WTC11 (cell line): ENCODE measurements around the gene VPS41. TPM values are rescaled to one million over a fixed set of nuclear protein-coding genes. Genes with fewer than 3 reads are reported as not detected.

ENCODE experiments used
- ATAC-seq: fragments of 200-7000 bp; cut with Tn5 transposase; 2 replicates; pipeline ENCODE4 v1.10.0; 2021; ENCODE audit warnings: mild to moderate bottlenecking, moderate library complexity
- CTCF ChIA-PET: fragments of 300-600 bp; sonication (Branson Sonifier 250); formaldehyde crosslinking; loops from one replicate; lab custom pipeline; 2021; ENCODE audit warnings: antibody characterized with exemption; lab: Charles Lee
- POLR2A ChIA-PET: fragments of 350-600 bp; sonication (Branson Sonifier 250); formaldehyde crosslinking; loops from one replicate; lab custom pipeline; 2021; ENCODE audit warnings: antibody characterized with exemption; lab: Charles Lee
- DNase-seq: peaks from one replicate; pipeline ENCODE4 v3.0.0; 2021; ENCODE audit warnings: low spot score
- H3K27ac Mint-ChIP-seq: 2 replicates; pipeline ENCODE4 v1.8.0; 2021; ENCODE audit warnings: mixed read lengths
- H3K27me3 Mint-ChIP-seq: 2 replicates; pipeline ENCODE4 v1.8.0; 2021; ENCODE audit warnings: low read depth, mild to moderate bottlenecking, moderate library complexity, mixed read lengths
- H3K36me3 Mint-ChIP-seq: 2 replicates; pipeline ENCODE4 v1.8.0; 2021; ENCODE audit warnings: mixed read lengths
- H3K4me1 Mint-ChIP-seq: 2 replicates; pipeline ENCODE4 v1.8.0; 2022; ENCODE audit warnings: mixed read lengths
- H3K4me3 Mint-ChIP-seq: 2 replicates; pipeline ENCODE4 v1.8.0; 2021; ENCODE audit warnings: mild to moderate bottlenecking, moderate library complexity, mixed read lengths
- H3K9me3 Mint-ChIP-seq: 2 replicates; pipeline ENCODE4 v1.8.0; 2021; ENCODE audit warnings: mixed read lengths
- CDX4 ChIP-seq: fragments of 250-450 bp; sonication (Bioruptor Pico); IDR thresholded peaks from 2 replicates; pipeline ENCODE4 v1.9.0; 2021; ENCODE audit warnings: moderate library complexity, mild to moderate bottlenecking, inconsistent platforms, borderline replicate concordance
- E2F4 ChIP-seq: sonication (generic); formaldehyde crosslinking; IDR thresholded peaks from 2 replicates; pipeline ENCODE4 v1.8.1; 2022; ENCODE audit warnings: low read depth, mild to moderate bottlenecking, moderate library complexity, missing genetic modification reagents, borderline replicate concordance
- EMX1 ChIP-seq: fragments of 250-450 bp; sonication (Bioruptor Pico); IDR thresholded peaks from 2 replicates; pipeline ENCODE4 v1.8.0; 2021; ENCODE audit warnings: mild to moderate bottlenecking
- ERG ChIP-seq: fragments of 250-450 bp; sonication (Bioruptor Pico); IDR thresholded peaks from 2 replicates; pipeline ENCODE4 v1.8.0; 2021; ENCODE audit warnings: mild to moderate bottlenecking
- ETV6 ChIP-seq: sonication (generic); formaldehyde crosslinking; IDR thresholded peaks from 2 replicates; pipeline ENCODE4 v1.8.1; 2022; ENCODE audit warnings: mild to moderate bottlenecking, missing genetic modification reagents
- FOXP1 ChIP-seq: sonication (generic); formaldehyde crosslinking; IDR thresholded peaks from 2 replicates; pipeline ENCODE4 v1.8.0; 2022; ENCODE audit warnings: missing genetic modification reagents, mild to moderate bottlenecking, moderate library complexity, borderline replicate concordance
- HMGA2 ChIP-seq: fragments of 250-450 bp; sonication (Bioruptor Pico); IDR thresholded peaks from 2 replicates; pipeline ENCODE4 v1.4.0; 2021; ENCODE audit warnings: mild to moderate bottlenecking, moderate library complexity
- JUN ChIP-seq: sonication (generic); formaldehyde crosslinking; IDR thresholded peaks from 2 replicates; pipeline ENCODE4 v1.8.0; 2023; ENCODE audit warnings: mild to moderate bottlenecking, missing genetic modification reagents
- NFATC4 ChIP-seq: fragments of 250-450 bp; sonication (Bioruptor Pico); IDR thresholded peaks from 2 replicates; pipeline ENCODE4 v1.9.0; 2021; ENCODE audit warnings: mild to moderate bottlenecking
- NR1H2 ChIP-seq: sonication (generic); formaldehyde crosslinking; IDR thresholded peaks from 2 replicates; pipeline ENCODE4 v1.9.0; 2021; ENCODE audit warnings: mild to moderate bottlenecking, moderate library complexity, missing genetic modification reagents
- NR2C2 ChIP-seq: sonication (generic); formaldehyde crosslinking; IDR thresholded peaks from 2 replicates; pipeline ENCODE4 v1.8.0; 2022; ENCODE audit warnings: mild to moderate bottlenecking, missing genetic modification reagents
- TP53 ChIP-seq: sonication (generic); formaldehyde crosslinking; IDR thresholded peaks from 2 replicates; pipeline ENCODE4 v1.8.1; 2023; ENCODE audit warnings: mild to moderate bottlenecking, missing genetic modification reagents
- ZNF263 ChIP-seq: sonication (generic); formaldehyde crosslinking; IDR thresholded peaks from 2 replicates; pipeline ENCODE4 v1.8.1; 2022; ENCODE audit warnings: low read depth, mild to moderate bottlenecking, moderate library complexity, missing genetic modification reagents
- ZNF281 ChIP-seq: sonication (generic); formaldehyde crosslinking; IDR thresholded peaks from 2 replicates; pipeline ENCODE4 v1.8.0; 2023; ENCODE audit warnings: mild to moderate bottlenecking, missing genetic modification reagents
- ZNF317 ChIP-seq: sonication (generic); formaldehyde crosslinking; IDR thresholded peaks from 2 replicates; pipeline ENCODE4 v1.8.1; 2023; ENCODE audit warnings: low read depth, mild to moderate bottlenecking, moderate library complexity, missing genetic modification reagents, borderline replicate concordance
- ZNF416 ChIP-seq: fragments of 250-450 bp; sonication (Bioruptor Pico); IDR thresholded peaks from 2 replicates; pipeline ENCODE4 v1.9.0; 2021; ENCODE audit warnings: mild to moderate bottlenecking, inconsistent platforms
- ZNF425 ChIP-seq: fragments of 250-450 bp; sonication (Bioruptor Pico); conservative IDR thresholded peaks from 2 replicates; pipeline ENCODE4 v1.9.0; 2021; ENCODE audit warnings: mild to moderate bottlenecking
- total RNA-seq: library from RNA; stranded (reverse); gene quantifications from 3 replicates; pipeline ENCODE4 v1.2.3, GENCODE V29; 2021
- TF ChIP-seq, protein P1 (sequence below): fragments of 200-600 bp; IDR thresholded peaks from 2 replicates; pipeline ENCODE4 v1.8.0; 2022; ENCODE audit warnings: antibody characterized with exemption
- TF ChIP-seq, protein P2 (sequence below): sonication (generic); formaldehyde crosslinking; IDR thresholded peaks from 2 replicates; pipeline ENCODE4 v1.8.0; 2022; ENCODE audit warnings: mild to moderate bottlenecking, missing genetic modification reagents

The VPS41 gene
- total RNA-seq, 1 experiment from 2014 or later = 50.3 TPM

DNA sequence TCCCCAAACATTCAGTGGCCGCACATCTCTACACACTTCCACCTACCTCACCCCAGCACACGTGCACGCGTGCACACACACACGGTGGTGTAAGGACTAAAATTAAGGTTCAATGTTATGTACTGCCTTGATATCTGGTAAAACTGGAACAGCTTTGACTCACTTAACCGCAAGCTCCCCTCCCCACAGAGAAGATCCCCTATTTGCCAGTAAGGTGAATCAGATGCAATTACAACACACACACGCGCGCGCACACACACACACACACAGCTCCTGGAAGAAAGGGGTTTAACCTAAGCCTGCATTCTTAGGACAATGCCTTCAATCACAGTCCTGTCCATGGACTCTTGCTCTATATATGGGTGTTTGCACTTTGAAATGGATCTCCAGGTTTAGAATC, 25.5 kb upstream of the VPS41 start:
- H3K4me3 Mint-ChIP-seq = no peak overlapping the region
- no peak for DNase-seq
- H3K27me3 Mint-ChIP-seq = no peaks in the 10 kb centered on the region
- no peak overlapping the region for H3K27ac Mint-ChIP-seq
- ATAC-seq = no peak
- no peak for TF ChIP-seq ZNF281 (CRISPR knock-in tag)
- TF ChIP-seq, protein P1, sequence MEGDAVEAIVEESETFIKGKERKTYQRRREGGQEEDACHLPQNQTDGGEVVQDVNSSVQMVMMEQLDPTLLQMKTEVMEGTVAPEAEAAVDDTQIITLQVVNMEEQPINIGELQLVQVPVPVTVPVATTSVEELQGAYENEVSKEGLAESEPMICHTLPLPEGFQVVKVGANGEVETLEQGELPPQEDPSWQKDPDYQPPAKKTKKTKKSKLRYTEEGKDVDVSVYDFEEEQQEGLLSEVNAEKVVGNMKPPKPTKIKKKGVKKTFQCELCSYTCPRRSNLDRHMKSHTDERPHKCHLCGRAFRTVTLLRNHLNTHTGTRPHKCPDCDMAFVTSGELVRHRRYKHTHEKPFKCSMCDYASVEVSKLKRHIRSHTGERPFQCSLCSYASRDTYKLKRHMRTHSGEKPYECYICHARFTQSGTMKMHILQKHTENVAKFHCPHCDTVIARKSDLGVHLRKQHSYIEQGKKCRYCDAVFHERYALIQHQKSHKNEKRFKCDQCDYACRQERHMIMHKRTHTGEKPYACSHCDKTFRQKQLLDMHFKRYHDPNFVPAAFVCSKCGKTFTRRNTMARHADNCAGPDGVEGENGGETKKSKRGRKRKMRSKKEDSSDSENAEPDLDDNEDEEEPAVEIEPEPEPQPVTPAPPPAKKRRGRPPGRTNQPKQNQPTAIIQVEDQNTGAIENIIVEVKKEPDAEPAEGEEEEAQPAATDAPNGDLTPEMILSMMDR = no peak
- H3K9me3 Mint-ChIP-seq = no peaks in the 10 kb centered on the region
- peaks cover 35% of the 10 kb centered on the region for H3K4me1 Mint-ChIP-seq
- no peaks in the 10 kb centered on the region for H3K36me3 Mint-ChIP-seq
- CTCF ChIA-PET = no interaction called here
- POLR2A ChIA-PET = no interaction called here

- H3K4me3 Mint-ChIP-seq = no peak overlapping the region
- ChIA-PET CTCF (no interaction called here), POLR2A (no interaction called here)
- peaks cover 38% of the 10 kb centered on the region for H3K4me1 Mint-ChIP-seq
- DNase-seq (no peak), ATAC-seq (no peak)
- H3K9me3 Mint-ChIP-seq = no peaks in the 10 kb centered on the region
- no peaks in the 10 kb centered on the region for H3K27me3 Mint-ChIP-seq
- H3K36me3 Mint-ChIP-seq = no peaks in the 10 kb centered on the region
- no peak overlapping the region for H3K27ac Mint-ChIP-seq
- no peak for TF ChIP-seq ZNF425 (CRISPR knock-in tag)
- TF ChIP-seq, protein P2, sequence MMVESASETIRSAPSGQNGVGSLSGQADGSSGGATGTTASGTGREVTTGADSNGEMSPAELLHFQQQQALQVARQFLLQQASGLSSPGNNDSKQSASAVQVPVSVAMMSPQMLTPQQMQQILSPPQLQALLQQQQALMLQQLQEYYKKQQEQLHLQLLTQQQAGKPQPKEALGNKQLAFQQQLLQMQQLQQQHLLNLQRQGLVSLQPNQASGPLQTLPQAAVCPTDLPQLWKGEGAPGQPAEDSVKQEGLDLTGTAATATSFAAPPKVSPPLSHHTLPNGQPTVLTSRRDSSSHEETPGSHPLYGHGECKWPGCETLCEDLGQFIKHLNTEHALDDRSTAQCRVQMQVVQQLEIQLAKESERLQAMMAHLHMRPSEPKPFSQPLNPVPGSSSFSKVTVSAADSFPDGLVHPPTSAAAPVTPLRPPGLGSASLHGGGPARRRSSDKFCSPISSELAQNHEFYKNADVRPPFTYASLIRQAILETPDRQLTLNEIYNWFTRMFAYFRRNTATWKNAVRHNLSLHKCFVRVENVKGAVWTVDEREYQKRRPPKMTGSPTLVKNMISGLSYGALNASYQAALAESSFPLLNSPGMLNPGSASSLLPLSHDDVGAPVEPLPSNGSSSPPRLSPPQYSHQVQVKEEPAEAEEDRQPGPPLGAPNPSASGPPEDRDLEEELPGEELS = no peak
- TF ChIP-seq NFATC4 (CRISPR knock-in tag) = no peak
- no peak for TF ChIP-seq NR1H2 (CRISPR knock-in tag)
- no peak for TF ChIP-seq HMGA2
- no peak for TF ChIP-seq ZNF416 (CRISPR knock-in tag)
- TF ChIP-seq JUN (CRISPR knock-in tag) = no peak
- TF ChIP-seq TP53 (CRISPR knock-in tag) = no peak
- TF ChIP-seq ZNF263 (CRISPR knock-in tag) = no peak
- TF ChIP-seq ETV6 (CRISPR knock-in tag) = no peak
- no peak for TF ChIP-seq ERG (CRISPR knock-in tag)
- TF ChIP-seq NR2C2 (CRISPR knock-in tag) = no peak
- TF ChIP-seq FOXP1 (CRISPR knock-in tag) = no peak
- no peak for TF ChIP-seq EMX1 (CRISPR knock-in tag)
- no peak for TF ChIP-seq CDX4 (CRISPR knock-in tag)
- TF ChIP-seq ZNF317 = no peak
- no peak for TF ChIP-seq E2F4 (CRISPR knock-in tag)
- TF ChIP-seq, all 79 proteins: peak for 0
Observed at GRCh38 chr7:38934051-38934450, 25.1 kb upstream of the VPS41 start.
